AG04449 (cell line): ENCODE measurements around the gene GTF3C1.

Source experiments
- CTCF ChIA-PET: fragments of 350-600 bp; formaldehyde crosslinking; extraction: SDS; loops from one replicate; lab custom pipeline; 2021; ENCODE audit warnings: antibody characterized with exemption; lab: Yijun Ruan, JAX
- POLR2A ChIA-PET: fragments of 400-600, 350-600 bp; formaldehyde crosslinking; extraction: SDS; loops from one replicate; lab custom pipeline; 2020; ENCODE audit warnings: antibody characterized with exemption, inconsistent platforms; lab: Yijun Ruan, JAX
- DNase-seq: peaks from one replicate; pipeline ENCODE4 v3.0.0-alpha.2; 2010; ENCODE audit warnings: low read depth, low spot score
- H3K4me3 ChIP-seq: 2 replicates; pipeline ENCODE4 v1.5.1; 2011; ENCODE audit warnings: low read depth, mild to moderate bottlenecking, control low read depth, low read length
- CTCF ChIP-seq: IDR thresholded peaks from one replicate; pipeline ENCODE4 v1.5.1; 2011; ENCODE audit warnings: mild to moderate bottlenecking, moderate library complexity, low read length, control low read depth, inconsistent platforms; ENCODE audit not compliant: insufficient read depth; ENCODE audit errors: missing control alignments

Gene GTF3C1

GRCh38 chr16:27486760-27487159 is 63.0 kb downstream of the GTF3C1 start:
- no peak overlapping the region for H3K4me3 ChIP-seq
- POLR2A ChIA-PET = no interaction called here
- no peak for TF ChIP-seq CTCF
- no peak for DNase-seq
- CTCF ChIA-PET = no interaction called here

GRCh38 chr16:27486344-27486743 is 63.4 kb downstream of the GTF3C1 start:
- POLR2A ChIA-PET = no interaction called here
- no peak for DNase-seq
- no peak for TF ChIP-seq CTCF
- CTCF ChIA-PET = no interaction called here
- H3K4me3 ChIP-seq = no peak overlapping the region

GRCh38 chr16:27485811-27486210 is 63.9 kb downstream of the GTF3C1 start:
- ChIA-PET POLR2A (interaction anchor here (0.6 kb wide), 1 partner anchor 64 kb away, joined by 3 read pairs; no protein-coding TSS in a partner anchor), CTCF (interaction anchor here (1.5 kb wide), 1 partner anchor 30 kb away, joined by 5 read pairs; no protein-coding TSS in a partner anchor)
- TF ChIP-seq CTCF = no peak
- H3K4me3 ChIP-seq = no peak overlapping the region
- no peak for DNase-seq

- no peak overlapping the region for H3K4me3 ChIP-seq
- POLR2A ChIA-PET = interaction anchor here (0.6 kb wide), 1 partner anchor 64 kb away, joined by 3 read pairs; no protein-coding TSS in a partner anchor
- no peak for TF ChIP-seq CTCF
- DNase-seq = no peak
- CTCF ChIA-PET = interaction anchor here (1.5 kb wide), 1 partner anchor 31 kb away, joined by 5 read pairs; no protein-coding TSS in a partner anchor
These were observed 64.6 kb downstream of the GTF3C1 start for GRCh38 chr16:27485126-27485525.

GRCh38 chr16:27483624-27484023 is 66.1 kb downstream of the GTF3C1 start:
- no peak overlapping the region for H3K4me3 ChIP-seq
- ChIA-PET POLR2A (no interaction called here), CTCF (no interaction called here)
- TF ChIP-seq CTCF = no peak
- no peak for DNase-seq

GRCh38 chr16:27483088-27483437 is 66.7 kb downstream of the GTF3C1 start:
- POLR2A ChIA-PET = no interaction called here

More at GRCh38 chr16:27483088-27483437, 66.7 kb downstream of the GTF3C1 start:
- CTCF ChIA-PET = no interaction called here
- TF ChIP-seq CTCF = no peak
- no peak for DNase-seq
- H3K4me3 ChIP-seq = no peak overlapping the region
